ENCODE data around the gene STPG3. TPM values are rescaled to one million over a fixed set of nuclear protein-coding genes. Genes with fewer than 3 reads are reported as not detected.

STPG3 gene
- total and polyA plus RNA-seq, 4 experiments from 2014 or later, result not detected

- Mint-ChIP-seq H3K4me3 (no peak within 1 kb of the TSS), H3K27me3 (peaks cover 3 to 11% of the 10 kb centered on the region in 2 donors), H3K27ac (no peak within 1 kb of the TSS), H3K4me1 (peaks cover 2 to 6% (median 3%) of the 10 kb centered on the region in 4 donors), H3K9me3 (no peaks in the 10 kb centered on the region), H3K36me3 (no peaks in the 10 kb centered on the region)
- Histone ChIP-seq H3K27ac (ENCODE audit: low read depth, low read length) (no peak within 1 kb of the TSS), H3K4me1 (ENCODE audit: insufficient read depth, low read length) (peaks cover under 1% of the 10 kb centered on the region), H3K36me3 (ENCODE audit: insufficient read depth, low read length) (no peaks in the 10 kb centered on the region), H3K4me3 (ENCODE audit: low read length in 2 of 2) (no peak within 1 kb of the TSS), H3K9me3 (ENCODE audit: control insufficient read depth in 1 of 2, low read length in 2 of 2) (no peaks in the 10 kb centered on the region), H3K27me3 (ENCODE audit: insufficient read depth, low read length) (no peaks in the 10 kb centered on the region)
- no peak for DNase-seq
- intact Hi-C loops (cut with micrococcal nuclease), result no loop called here
- CTCF ChIA-PET (ENCODE audit: partially characterized antibody), result interaction anchor here (0.6 to 2.0 kb wide), 2 partner anchors 113 to 515 kb away, joined by 3 to 5 read pairs; no protein-coding TSS in a partner anchor
- POLR2A ChIA-PET (ENCODE audit: partially characterized antibody), result interaction anchor here (1.7 kb wide), 1 partner anchor 10 kb away, joined by 7 read pairs; the partner anchor contains the start of gene TUBB4B
Measured at GRCh38 chr9:137230705-137231371, 20.2 kb upstream of the STPG3 start, which contains the start of gene SLC34A3. Gene SLC34A3, plus strand, starts transcription at chr9:137230901. Its CDS starts 802 bp downstream, at chr9:137231703.

GRCh38 chr9:137231372-137232039, 19.6 kb upstream of the STPG3 start:
- Mint-ChIP-seq H3K27ac (no peak overlapping the region), H3K27me3 (peaks cover 3 to 11% of the 10 kb centered on the region in 2 donors), H3K9me3 (no peaks in the 10 kb centered on the region), H3K4me1 (peaks cover 2 to 9% (median 3%) of the 10 kb centered on the region in 4 donors), H3K4me3 (no peak overlapping the region), H3K36me3 (no peaks in the 10 kb centered on the region)
- Histone ChIP-seq H3K36me3 (ENCODE audit: insufficient read depth, low read length) (no peaks in the 10 kb centered on the region), H3K4me3 (ENCODE audit: low read length in 2 of 2) (no peak overlapping the region), H3K4me1 (ENCODE audit: insufficient read depth, low read length) (peaks cover 7% of the 10 kb centered on the region), H3K27me3 (ENCODE audit: insufficient read depth, low read length) (no peaks in the 10 kb centered on the region), H3K27ac (ENCODE audit: low read depth, low read length) (no peak overlapping the region), H3K9me3 (ENCODE audit: control insufficient read depth in 1 of 2, low read length in 2 of 2) (no peaks in the 10 kb centered on the region)
- intact Hi-C loops (cut with micrococcal nuclease), result no loop called here
- DNase-seq, result no peak
- ChIA-PET POLR2A (ENCODE audit: partially characterized antibody) (interaction anchor here (1.7 kb wide), 1 partner anchor 10 kb away, joined by 7 read pairs; the partner anchor contains the start of gene TUBB4B), CTCF (ENCODE audit: partially characterized antibody) (interaction anchor here (2.0 kb wide), 1 partner anchor 113 kb away, joined by 5 read pairs; no protein-coding TSS in a partner anchor)

DNA sequence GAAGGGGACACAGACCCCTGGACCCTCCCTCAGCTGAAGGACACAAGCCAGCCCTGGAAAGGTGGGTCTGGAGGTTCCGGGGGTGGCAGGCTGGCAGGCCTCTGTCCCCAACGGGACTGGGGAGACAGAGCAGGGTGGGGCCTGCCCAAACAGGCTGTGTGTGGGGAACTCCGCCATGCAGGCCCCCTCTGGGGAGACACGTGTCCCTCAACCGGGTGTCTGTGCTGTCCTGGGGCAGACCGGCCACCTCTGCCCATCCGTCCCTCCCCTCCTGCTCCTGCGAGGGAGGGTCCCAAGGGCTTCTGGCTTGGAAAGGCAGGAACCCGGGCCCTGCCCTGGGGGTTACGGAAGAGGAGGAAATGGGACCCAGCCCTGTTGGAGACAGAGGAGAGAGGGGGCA, 19.0 kb upstream of the STPG3 start:
- Mint-ChIP-seq H3K4me1 (peaks cover 2 to 12% (median 3%) of the 10 kb centered on the region in 4 donors), H3K27ac (no peak overlapping the region), H3K36me3 (no peaks in the 10 kb centered on the region), H3K27me3 (peaks cover 3 to 11% of the 10 kb centered on the region in 2 donors), H3K4me3 (no peak overlapping the region), H3K9me3 (no peaks in the 10 kb centered on the region)
- POLR2A ChIA-PET (ENCODE audit: partially characterized antibody), result interaction anchor here (1.7 kb wide), 1 partner anchor 9 kb away, joined by 7 read pairs; the partner anchor contains the start of gene TUBB4B
- peaks cover 13% of the 10 kb centered on the region for H3K4me1 ChIP-seq (ENCODE audit: insufficient read depth, low read length)
- no peak overlapping the region for H3K4me3 ChIP-seq (ENCODE audit: low read length in 2 of 2)
- no peak for DNase-seq
- CTCF ChIA-PET (ENCODE audit: partially characterized antibody), result no interaction called here
- H3K36me3 ChIP-seq (ENCODE audit: insufficient read depth, low read length), result no peaks in the 10 kb centered on the region
- H3K27ac ChIP-seq (ENCODE audit: low read depth, low read length), result no peak overlapping the region
- no peaks in the 10 kb centered on the region for H3K9me3 ChIP-seq (ENCODE audit: control insufficient read depth in 1 of 2, low read length in 2 of 2)
- H3K27me3 ChIP-seq (ENCODE audit: insufficient read depth, low read length), result no peaks in the 10 kb centered on the region
- intact Hi-C loops (cut with micrococcal nuclease), result no loop called here

GRCh38 chr9:137232510-137232909, 18.6 kb upstream of the STPG3 start:
- POLR2A ChIA-PET (ENCODE audit: partially characterized antibody), result interaction anchor here (1.7 kb wide), 1 partner anchor 9 kb away, joined by 7 read pairs; the partner anchor contains the start of gene TUBB4B

DNA sequence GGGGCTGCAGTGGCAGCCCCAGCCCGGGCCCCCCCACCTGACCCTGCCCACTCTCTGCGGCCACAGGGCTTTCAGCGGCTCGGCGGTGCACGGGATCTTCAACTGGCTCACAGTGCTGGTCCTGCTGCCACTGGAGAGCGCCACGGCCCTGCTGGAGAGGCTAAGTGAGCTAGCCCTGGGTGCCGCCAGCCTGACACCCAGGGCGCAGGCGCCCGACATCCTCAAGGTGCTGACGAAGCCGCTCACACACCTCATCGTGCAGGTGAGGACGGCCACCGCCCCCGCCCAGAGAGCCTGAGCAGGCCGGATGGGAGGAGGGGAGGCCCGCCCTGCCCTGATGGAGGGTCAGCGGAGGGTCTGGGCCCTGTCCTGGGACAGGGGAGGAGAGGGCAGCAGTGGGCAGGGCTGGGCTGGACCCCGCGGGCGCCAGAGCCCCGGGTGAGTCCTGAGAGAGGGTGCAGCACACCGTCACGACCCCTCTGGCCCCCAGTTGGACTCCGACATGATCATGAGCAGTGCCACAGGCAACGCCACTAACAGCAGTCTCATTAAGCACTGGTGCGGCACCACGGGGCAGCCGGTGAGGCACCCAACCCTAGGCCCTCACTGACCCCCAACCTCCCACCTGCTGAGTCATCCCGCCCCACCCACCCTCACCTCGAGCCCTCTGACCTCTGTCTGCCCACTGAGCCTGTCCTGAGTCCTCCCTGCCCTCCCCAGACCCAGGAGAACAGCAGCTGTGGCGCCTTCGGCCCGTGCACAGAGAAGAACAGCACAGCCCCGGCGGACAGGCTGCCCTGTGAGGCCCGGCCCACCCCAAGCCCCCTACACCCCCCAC, 17.7 kb upstream of the STPG3 start:
- DNase-seq, result no peak
- H3K4me1 Mint-ChIP-seq, result peaks cover 0 to 6% (median 3%) of the 10 kb centered on the region in 4 donors
- H3K27ac Mint-ChIP-seq, result no peak overlapping the region
- POLR2A ChIA-PET (ENCODE audit: partially characterized antibody), result interaction anchor here (1.2 kb wide), 1 partner anchor 9 kb away, joined by 4 read pairs; the partner anchor contains the start of gene CYSRT1
- H3K9me3 ChIP-seq (ENCODE audit: control insufficient read depth in 1 of 2, low read length in 2 of 2), result no peaks in the 10 kb centered on the region
- H3K36me3 Mint-ChIP-seq, result no peaks in the 10 kb centered on the region
- intact Hi-C loops (cut with micrococcal nuclease), result no loop called here
- no peak overlapping the region for H3K27ac ChIP-seq (ENCODE audit: low read depth, low read length)
- H3K4me1 ChIP-seq (ENCODE audit: insufficient read depth, low read length), result peaks cover 14% of the 10 kb centered on the region
- H3K4me3 ChIP-seq (ENCODE audit: low read length in 2 of 2), result no peak overlapping the region
- no peaks in the 10 kb centered on the region for H3K36me3 ChIP-seq (ENCODE audit: insufficient read depth, low read length)
- no peaks in the 10 kb centered on the region for H3K27me3 ChIP-seq (ENCODE audit: insufficient read depth, low read length)
- no peak overlapping the region for H3K4me3 Mint-ChIP-seq
- peaks cover 0 to 9% of the 10 kb centered on the region in 2 donors for H3K27me3 Mint-ChIP-seq
- no peaks in the 10 kb centered on the region for H3K9me3 Mint-ChIP-seq
- CTCF ChIA-PET (ENCODE audit: partially characterized antibody), result no interaction called here

More at GRCh38 chr9:137232510-137232909, 18.6 kb upstream of the STPG3 start:
- Histone ChIP-seq H3K4me3 (ENCODE audit: low read length in 2 of 2) (no peak overlapping the region), H3K36me3 (ENCODE audit: insufficient read depth, low read length) (no peaks in the 10 kb centered on the region), H3K4me1 (ENCODE audit: insufficient read depth, low read length) (peaks cover 14% of the 10 kb centered on the region), H3K27ac (ENCODE audit: low read depth, low read length) (no peak overlapping the region), H3K9me3 (ENCODE audit: control insufficient read depth in 1 of 2, low read length in 2 of 2) (no peaks in the 10 kb centered on the region), H3K27me3 (ENCODE audit: insufficient read depth, low read length) (no peaks in the 10 kb centered on the region)
- Mint-ChIP-seq H3K27me3 (peaks cover 2 to 10% of the 10 kb centered on the region in 2 donors), H3K36me3 (no peaks in the 10 kb centered on the region), H3K9me3 (no peaks in the 10 kb centered on the region), H3K27ac (no peak overlapping the region), H3K4me1 (peaks cover 2 to 10% (median 4%) of the 10 kb centered on the region in 4 donors), H3K4me3 (no peak overlapping the region)
- CTCF ChIA-PET (ENCODE audit: partially characterized antibody), result no interaction called here
- intact Hi-C loops (cut with micrococcal nuclease), result no loop called here
- DNase-seq, result no peak

DNA sequence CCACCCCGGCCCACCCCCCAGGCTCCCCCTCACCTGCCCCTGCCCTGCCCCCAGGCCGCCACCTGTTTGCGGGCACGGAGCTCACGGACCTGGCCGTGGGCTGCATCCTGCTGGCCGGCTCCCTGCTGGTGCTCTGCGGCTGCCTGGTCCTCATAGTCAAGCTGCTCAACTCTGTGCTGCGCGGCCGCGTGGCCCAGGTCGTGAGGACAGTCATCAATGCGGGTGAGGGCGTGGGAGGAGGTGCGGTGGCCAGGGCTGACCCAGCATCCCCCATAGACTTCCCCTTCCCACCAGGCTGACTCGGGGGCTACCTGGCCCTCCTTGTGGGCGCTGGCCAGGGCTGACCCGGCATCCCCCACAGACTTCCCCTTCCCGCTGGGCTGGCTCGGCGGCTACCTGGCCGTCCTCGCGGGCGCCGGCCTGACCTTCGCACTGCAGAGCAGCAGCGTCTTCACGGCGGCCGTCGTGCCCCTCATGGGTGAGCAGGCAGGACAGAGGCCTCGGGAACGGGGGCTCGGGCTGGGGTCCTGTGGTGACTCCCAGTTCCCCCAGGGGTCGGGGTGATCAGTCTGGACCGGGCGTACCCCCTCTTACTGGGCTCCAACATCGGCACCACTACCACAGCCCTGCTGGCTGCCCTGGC, 16.9 kb upstream of the STPG3 start:
- H3K27me3 ChIP-seq (ENCODE audit: insufficient read depth, low read length), result no peaks in the 10 kb centered on the region
- CTCF ChIA-PET (ENCODE audit: partially characterized antibody), result no interaction called here
- peaks cover 0 to 11% (median 4%) of the 10 kb centered on the region in 4 donors for H3K4me1 Mint-ChIP-seq

More for the DNA sequence above, 16.9 kb upstream of the STPG3 start:
- Histone ChIP-seq H3K4me3 (ENCODE audit: low read length in 2 of 2) (no peak overlapping the region), H3K4me1 (ENCODE audit: insufficient read depth, low read length) (peaks cover 19% of the 10 kb centered on the region), H3K36me3 (ENCODE audit: insufficient read depth, low read length) (no peaks in the 10 kb centered on the region), H3K9me3 (ENCODE audit: control insufficient read depth in 1 of 2, low read length in 2 of 2) (no peaks in the 10 kb centered on the region), H3K27ac (ENCODE audit: low read depth, low read length) (no peak overlapping the region)
- no peaks in the 10 kb centered on the region for H3K9me3 Mint-ChIP-seq
- intact Hi-C loops (cut with micrococcal nuclease), result no loop called here
- H3K4me3 Mint-ChIP-seq, result peak overlapping the region in 1 of 8 donors; percentile 30
- peaks cover 0 to 9% of the 10 kb centered on the region in 2 donors for H3K27me3 Mint-ChIP-seq
- DNase-seq, result no peak
- POLR2A ChIA-PET (ENCODE audit: partially characterized antibody), result interaction anchor here (1.2 kb wide), 1 partner anchor 10 kb away, joined by 4 read pairs; the partner anchor contains the start of gene CYSRT1
- peaks cover 0 to 1% of the 10 kb centered on the region in 2 donors for H3K36me3 Mint-ChIP-seq
- H3K27ac Mint-ChIP-seq, result no peak overlapping the region

Measured in CD4-positive, alpha-beta memory T cell (primary cell).